DMS153 treated with DMSO at 0.1 percent for 48 hours (cell line): ENCODE data around the gene AUTS2.

Experiments
- DNase-seq: peaks from one replicate; lab custom pipeline; 2025; ENCODE audit not compliant: unreplicated experiment; lab: John Stamatoyannopoulos, UW

Gene AUTS2

DNA sequence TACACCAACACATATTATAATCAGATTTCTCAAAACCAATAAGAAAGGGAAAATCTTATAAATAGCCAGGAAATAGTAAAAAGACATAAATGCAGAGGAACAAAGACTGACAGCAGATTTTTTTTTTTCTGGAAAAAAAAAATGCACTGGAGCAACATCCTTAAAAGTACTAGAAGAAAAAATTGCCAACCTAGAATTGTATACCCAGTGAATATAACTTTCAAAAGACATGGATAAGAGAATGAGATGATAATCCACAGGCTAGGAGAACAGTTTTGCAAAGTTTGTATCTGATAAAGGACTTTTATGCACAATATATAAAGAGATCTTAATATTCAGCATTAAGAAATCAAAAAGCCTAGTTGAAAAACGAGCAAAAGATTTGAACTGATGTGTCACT is 554.0 kb downstream of the AUTS2 start:
- no peak for DNase-seq

DNA sequence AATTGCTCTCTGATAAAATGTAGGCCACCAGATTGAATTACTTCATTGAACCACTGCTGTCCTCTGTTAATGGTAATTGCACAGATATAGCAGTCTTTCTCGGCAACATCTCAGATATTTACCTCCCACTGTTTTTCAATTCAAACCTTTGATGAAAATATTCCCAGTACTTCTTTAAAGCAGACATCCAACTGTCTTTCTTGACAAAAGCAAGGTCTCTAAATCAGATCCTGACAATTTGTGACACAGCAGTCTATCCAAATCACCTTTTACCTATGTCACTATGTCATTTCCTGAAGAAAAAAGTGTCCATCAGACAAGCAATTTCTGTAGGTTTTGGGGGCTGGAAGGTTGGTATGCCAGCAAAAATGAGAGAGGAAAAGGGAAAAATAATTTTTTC is 555.7 kb downstream of the AUTS2 start:
- DNase-seq, result no peak

DNA sequence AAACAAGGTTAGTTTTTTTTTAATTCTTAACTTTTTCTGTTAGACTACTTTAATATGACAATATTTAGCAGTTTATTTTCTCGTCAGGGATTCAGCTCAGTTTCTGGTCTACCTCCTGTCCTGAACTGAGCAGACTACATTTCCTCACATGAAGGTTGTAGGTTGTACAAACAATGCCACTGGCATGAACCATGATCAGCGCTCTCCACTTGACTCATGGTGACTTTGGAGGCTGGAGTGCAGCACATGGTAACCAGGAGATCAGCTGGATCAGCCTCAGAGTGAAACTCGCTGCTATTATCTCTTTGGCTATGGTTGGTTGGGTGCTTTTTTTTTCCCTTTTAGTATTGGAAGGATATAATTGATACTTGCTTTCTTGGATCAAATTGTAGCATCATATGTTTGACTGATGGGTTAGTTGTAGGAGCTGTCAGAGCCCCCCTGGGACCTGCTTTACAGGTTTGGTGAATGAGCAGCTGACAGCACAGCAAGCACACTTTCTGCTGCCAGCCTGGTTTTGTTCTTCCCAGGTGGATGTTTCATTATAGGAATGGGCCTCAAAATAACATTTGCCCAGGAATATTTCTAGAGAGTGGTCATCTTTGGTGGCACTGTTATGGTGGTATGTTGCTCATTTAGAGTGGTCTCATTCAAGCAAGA is 556.4 kb downstream of the AUTS2 start:
- DNase-seq, result peak; percentile 24

DNA sequence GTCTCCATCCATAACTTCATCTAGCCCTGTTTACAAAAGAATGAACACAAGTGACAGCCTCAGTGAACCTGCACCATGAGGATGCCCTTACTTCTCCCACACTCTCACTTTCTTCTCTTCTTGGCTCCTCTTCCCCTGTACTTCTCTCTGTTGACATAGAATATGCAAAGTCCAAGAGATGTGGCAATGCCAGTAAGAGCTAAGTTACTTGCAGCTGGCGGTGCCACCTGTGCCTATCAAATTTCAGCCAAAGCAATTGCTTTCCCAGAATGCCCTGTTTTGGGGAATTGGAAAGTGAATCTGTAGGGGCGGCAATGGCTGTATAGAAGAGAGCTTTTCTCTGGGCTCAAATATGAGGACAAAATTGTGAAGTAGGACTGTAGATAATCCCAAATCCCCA is 557.8 kb downstream of the AUTS2 start:
- DNase-seq, result no peak

DNA sequence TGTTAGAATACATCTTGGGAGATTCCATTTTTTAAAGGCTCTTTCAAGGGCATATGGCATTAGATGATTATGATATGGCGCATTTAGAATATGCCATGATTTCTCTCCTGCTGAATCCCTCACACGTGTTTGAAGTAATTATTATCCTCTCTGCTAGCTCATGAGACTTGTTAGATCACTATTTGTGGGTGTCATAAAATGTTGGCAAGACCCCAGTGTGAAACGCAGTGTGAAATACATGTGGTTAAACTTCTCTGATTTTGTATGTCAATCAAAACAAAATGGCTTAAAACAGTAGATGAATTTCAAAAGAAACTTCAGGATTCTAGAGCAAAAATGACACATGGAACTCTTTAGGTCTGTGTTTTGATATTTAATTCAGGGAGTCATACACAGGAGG is 560.8 kb downstream of the AUTS2 start:
- no peak for DNase-seq

DNA sequence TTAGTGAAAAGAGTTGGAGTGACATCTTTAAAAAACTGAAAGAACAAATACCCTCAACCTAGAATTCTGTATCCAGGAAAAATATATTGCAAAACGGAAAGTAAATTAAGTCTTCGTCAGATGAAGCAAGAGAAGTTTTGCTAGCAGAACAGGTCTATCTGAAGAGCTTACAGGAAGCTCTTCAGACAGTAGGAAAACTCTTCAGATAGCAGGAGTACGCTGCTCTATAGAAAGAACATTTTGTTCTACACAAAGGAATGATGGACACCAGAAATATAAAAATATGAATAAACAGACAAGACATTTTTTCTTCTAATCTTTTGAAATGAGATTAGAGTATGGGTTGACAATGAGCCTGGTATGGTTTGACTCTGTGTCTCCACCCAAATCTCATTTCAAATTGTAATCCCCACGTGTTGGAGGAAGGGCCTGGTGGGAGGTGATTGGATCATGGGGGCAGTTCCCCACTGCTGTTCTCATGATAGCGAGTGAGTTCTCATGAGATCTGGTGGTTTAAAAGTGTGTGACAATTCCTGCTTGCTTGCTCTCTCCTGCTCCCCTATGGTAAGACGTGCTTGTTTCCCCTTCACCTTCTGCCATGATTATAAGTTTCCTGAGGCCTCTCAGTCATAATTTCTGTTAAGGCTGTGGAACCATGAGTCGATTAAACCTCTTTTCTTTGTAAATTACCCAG is 567.3 kb downstream of the AUTS2 start:
- DNase-seq, result no peak

DNA sequence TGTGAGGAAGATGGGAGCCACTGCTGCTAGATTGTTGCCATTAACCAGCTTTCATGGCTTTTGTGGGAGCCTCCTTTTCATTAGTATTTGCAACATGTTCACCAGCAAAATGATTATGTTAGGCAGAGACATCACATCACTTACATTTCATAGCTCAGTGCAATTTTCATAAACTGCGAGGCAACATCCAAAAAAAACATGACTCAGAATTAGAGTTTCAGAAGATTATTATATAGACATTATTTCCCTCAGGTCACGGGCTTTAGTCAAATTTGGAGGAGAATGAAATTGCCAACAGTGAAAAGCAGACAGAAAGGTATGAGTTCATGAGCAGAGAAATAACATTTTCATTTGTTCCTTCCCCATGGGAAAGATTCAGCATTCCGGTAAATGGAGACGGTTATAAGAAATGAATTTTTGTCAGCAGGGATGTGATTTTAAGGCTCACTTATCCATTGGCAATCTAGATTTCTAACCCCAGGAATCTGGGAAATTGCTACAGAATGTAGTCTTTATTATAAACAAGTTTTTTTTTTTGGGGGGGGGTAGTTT is 573.2 kb downstream of the AUTS2 start:
- DNase-seq, result no peak

DNA sequence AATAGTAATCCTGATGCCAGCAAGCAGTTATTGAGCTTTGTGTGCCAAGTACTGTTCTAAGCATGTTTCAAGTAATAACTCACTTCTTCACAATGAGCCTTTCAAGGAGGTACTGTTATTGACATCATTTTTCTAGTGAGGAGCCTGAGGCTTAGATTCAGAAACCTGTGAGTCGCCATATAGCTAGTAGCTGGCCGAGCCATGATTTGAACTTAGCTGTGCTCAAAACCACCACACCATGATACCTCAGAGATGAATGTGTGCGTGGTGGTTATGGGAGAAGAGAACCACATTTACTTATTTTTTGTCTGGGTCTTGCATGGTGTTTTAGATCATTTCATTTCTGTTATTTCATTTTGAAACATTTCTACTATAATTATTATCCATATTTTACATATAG is 578.9 kb downstream of the AUTS2 start:
- DNase-seq, result no peak

DNA sequence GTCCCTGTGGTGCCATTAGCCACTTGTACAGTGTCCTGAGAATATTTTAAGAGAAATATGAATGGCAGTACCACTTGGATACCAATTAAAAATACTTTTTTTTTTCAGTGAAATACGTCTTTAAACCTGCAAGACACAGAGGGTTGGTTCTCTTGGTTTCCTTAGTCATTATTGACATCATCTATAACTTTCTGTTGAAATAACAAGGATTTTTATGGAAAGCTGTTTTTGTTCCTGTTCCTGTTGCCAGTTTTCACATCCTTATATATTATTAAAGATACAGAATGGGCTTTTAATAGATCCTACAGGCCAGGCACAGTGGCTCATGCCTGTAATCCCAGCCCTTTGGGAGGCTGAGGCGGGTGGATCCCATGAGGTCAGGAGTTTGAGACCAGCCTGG is 579.9 kb downstream of the AUTS2 start:
- no peak for DNase-seq

DNA sequence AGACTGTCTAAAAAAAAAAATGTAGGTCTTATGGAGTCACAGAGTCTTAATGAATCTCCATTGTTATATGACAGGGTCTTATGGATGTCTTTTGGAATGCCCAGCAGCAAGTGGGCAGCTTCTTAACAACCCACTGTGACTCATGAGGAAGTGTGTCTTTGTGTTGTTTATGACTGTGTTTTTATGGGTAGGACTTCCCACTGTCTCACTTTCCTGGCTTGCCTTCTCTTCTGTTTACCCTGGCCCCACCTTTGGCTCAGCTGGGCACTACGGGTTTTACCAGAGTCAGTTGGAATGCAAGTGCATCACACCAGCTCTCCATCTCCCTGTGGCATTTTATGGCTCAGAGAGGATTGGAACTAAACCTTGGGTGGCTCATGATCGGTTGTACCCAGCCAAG is 580.5 kb downstream of the AUTS2 start:
- DNase-seq, result no peak

DNA sequence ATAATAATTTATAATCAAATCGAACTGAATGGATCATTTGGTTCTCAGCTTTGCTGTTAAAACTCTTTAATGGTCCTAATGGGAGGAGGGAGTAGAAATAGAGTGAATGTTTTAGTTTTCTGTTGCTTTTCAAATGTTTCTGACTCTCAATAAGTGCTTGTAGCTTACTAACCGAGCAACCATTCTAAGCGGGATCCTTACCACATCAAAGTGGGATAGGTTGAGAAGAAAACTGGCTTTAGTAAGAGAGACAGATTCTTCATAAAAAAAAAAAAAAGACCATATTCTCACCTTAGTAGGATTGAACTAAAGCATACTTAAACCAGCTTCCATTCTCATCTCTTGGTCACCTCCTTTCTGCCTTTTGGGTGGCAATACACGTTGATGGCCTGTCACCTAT is 584.2 kb downstream of the AUTS2 start:
- no peak for DNase-seq

DNA sequence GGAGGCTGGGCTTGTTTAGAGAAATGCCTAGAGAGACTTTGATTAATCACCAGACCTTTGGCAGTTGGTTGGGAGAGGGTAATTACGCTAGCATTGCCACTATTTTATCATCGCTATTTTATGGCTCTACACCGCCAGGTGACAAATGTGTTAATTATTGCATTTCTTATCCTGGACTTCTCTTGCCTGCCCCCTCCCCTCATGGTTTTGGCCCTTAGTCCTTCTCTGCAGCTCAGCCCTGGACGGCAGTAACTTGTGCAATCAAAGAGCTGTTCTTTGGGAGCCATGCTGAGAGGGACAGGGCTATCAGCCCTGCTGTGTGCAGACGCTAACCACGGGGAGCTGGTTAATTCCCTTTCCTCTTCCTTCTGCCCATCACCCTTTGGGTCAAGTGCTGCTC is 585.0 kb downstream of the AUTS2 start:
- no peak for DNase-seq

DNA sequence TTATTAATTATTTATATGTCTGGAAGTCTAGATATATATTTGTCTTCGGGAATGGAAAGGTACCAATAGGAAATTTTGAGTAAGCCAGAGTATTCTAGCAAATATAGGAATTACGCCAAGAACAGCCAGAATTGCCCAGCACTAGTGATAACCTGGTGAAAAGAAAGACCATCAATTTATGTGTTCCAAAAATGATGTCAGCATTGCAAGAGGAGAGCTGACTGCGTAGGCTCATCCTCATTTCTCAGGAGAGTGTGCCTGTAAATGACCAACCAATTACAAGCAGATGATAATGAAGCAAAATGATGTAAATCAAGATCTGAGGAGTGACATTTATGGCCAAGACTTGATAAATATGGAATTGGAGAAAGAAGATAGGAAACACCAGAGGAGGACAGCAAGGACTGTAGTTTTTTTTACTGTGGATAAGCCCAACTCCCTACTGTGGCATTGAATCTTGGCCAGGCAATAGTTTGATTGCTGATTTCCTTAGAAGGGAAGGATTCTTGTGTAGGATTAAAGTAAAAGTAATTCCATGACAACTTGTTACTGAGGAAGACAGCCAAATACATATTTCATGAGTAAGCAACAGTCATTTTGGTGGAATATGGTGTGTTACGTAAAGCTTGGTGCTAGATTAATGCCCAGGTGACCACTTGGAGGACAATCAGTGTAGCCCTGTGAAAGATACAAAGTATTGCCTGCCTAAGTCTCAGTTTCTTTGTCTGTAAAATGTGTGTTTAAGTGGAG is 590.8 kb downstream of the AUTS2 start:
- no peak for DNase-seq

DNA sequence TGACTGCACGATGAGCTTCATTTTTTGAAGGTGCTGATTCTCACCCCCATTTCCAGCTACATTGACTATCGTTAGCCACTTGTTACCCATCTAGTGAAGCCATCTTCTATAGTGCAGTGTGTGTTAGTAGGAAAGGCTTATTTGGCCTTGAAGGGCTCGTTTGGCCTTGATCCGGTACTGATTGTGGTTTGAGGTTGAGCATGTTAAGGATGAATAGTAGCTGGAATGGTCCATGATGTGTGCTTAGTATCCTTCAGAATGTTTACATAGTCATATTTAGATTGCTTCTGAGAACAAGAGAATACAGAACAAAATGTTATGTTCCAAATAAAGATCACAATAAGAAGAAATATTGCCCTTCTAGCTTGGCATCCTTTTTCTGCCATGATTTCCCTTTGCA is 591.5 kb downstream of the AUTS2 start:
- DNase-seq, result no peak

DNA sequence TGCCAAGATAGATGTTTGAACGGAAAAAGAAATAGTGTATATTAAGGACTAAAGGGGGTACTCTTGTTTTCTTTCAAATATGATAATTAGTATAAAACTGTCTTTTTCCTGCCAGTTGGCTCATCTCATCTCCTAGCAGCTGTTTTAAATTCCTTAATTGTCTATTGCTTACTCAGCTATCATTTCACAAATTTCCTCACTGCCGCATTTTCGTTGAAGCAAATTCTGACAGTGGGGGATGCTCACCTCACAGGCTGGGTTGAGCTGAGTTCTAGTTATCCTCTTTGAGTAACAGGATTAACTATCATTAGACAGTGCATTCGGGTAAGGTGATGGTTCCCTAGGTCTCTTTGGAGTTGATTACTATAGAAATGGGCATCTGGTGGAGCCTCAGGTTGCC is 592.0 kb downstream of the AUTS2 start:
- no peak for DNase-seq

DNA sequence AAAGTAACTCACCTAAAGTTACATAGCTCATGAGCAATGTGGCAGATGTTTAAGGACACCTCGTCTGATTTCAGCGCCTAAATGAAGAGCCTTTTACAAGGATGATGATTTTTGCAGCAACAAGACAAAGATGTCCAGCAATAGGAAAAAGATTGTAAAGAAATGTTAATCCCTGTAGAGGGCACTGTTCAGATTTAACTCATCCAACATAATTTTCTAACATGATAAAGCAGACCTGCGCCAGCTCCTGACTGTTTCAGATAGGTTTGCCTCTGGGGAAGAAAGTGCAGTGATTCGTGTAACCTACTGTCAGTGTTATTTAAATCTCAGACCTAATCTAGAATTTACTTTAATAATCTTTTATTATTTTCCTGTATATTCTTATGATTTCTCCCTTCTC is 595.2 kb downstream of the AUTS2 start:
- no peak for DNase-seq

DNA sequence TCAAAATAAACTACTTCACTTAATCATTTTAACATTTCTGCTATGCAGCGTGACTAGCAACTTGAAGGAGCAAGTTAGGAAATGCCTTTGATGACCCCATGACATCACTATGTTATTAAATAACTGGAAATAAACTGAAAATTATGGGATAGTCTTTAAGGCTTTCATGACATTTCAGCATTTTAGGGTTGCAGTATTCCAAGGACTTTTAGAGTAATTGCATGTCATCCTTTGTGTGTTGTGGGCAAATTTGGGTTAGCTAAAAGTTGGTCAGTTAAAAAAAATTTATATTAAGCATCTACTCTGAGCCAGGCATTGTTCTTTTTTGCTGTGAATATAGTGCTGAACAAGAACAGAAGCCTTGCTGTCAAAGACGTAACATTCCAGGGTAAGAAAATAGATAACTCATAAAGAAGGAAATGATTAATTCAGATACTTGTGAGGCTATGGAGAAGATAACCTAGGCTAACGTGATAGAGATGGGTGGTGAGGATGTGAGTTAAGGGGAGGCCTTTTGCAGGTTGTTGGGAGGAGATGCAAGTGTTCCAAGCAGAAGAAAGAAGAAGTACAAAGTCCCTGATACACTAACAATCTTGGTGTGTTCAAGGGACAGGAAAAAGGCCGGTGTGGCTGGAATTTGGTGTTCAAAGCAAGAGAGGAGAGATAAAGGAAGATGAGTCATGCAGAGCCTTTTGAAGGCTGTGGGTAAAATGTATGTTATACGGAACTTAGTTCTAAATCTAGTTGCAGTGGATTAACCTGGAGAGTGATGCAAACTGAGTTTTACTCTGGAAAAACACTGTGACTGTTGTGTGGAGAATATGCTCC is 610.2 kb downstream of the AUTS2 start:
- DNase-seq, result no peak

DNA sequence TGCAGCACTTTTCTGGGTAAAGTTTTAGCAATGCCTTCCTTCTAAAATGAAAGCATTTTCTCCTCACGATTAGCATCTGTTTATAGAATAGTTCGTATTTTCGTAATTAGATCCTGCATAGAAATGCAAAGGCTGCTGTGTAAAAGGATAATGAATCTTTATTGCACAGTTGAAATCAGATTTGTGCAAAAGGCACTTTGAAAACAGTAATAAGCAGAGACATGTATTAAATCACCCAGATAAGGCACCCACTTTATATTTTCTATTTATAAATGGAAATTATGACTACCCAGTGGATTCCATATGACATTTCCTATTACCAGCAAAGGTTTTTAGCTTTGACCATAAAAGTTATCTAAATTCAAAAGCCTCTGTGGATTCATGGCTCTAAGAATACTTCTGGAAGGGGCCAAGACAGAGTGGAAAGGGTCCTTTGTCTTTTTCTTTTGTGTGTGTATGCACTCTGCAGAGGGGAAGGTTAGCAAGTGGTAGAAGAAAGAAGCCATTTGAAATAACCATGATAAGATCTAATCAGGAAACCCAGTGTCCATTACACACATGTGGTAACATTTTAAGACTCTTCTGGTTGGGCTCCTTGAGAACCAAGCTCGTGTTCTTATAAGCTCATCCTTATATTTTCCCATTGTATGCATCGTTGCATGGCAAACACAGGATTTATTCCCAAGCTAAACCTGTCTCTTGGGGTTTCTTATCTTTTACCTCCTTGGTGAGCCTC is 612.1 kb downstream of the AUTS2 start:
- DNase-seq, result no peak

DNA sequence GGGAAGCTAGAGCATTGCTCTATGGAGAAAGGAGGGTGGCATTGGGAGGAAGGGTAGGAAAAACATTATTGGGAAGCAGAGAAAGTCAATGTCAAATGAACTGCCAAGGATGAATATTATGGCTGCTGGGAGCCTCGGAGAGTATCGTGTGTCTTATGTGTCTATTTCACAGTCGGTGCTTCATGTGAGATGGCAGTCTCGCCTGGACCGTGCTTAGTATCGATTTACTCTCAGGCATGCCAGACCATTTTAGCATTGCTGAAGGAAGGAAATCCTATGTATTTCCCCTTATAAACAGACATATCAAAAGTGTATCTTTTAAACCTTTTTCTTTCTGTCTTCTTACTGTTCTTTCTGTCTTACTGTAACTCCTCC is 612.6 kb downstream of the AUTS2 start:
- no peak for DNase-seq

DNA sequence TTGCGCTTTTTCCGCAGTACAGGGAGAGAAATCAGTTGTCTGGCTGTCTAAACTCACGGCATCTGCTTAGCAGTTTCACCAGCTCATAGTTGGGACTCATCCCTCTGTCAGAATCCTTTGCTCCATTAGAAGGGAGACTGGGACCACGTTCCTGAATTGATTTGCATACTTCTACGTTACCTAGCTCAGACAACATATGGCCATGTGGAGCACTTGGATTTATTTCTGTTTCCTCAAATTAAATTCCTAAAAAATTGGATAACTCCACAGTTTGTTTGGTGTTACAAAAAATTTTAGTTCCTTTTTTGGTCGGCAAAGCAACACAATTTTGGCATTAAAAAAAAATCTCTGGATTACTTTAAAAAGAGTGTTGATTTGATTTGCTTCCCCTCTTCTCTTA is 614.0 kb downstream of the AUTS2 start:
- DNase-seq, result no peak

DNA sequence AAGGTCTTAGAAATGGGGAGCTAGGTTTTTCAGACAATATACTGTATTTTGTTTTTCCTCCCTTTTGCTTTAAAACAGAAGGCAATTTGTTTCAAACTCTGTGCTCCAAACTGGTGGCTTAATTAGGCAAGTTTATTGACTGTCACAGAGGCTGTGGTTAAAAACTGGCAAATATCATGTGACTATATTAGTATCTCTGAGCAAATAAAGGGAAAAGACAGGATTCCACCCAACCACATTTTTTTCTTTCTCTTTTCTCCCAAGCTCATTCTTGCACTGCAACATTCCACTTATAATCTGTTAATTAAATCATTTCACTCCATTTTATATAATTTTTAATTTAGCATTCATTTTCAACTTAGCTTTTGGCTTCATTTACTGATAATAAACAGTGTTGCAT is 615.8 kb downstream of the AUTS2 start:
- no peak for DNase-seq
